H1 (cell line): ENCODE measurements around the gene LYRM4. TPM values are rescaled to one million over a fixed set of nuclear protein-coding genes. Genes with fewer than 3 reads are reported as not detected.

Experiments
- CTCF ChIA-PET: fragments of 300-600 bp; sonication (Branson Sonifier 250); formaldehyde crosslinking; loops from one replicate; lab custom pipeline; 2021; ENCODE audit not compliant: partially characterized antibody; lab: Charles Lee
- POLR2A ChIA-PET: fragments of 300-600 bp; sonication (Branson Sonifier 250); formaldehyde crosslinking; loops from one replicate; lab custom pipeline; 2021; ENCODE audit warnings: inconsistent platforms; ENCODE audit not compliant: partially characterized antibody; lab: Charles Lee
- DNase-seq, 2 experiments: peaks; one replicate each; pipeline versions ENCODE4 v3.0.0 to v3.0.0-alpha.2; 2010 to 2022; ENCODE audit warnings: low spot score in 2 of 2, low read depth in 1 of 2, mixed read lengths in 1 of 2
- FAIRE-seq: peaks from 2 replicates; lab custom pipeline; 2011; peaks lifted over from hg19 to GRCh38; lab: Jason Lieb, UNC
- H2AFZ ChIP-seq: 2 replicates; pipeline ENCODE4 v1.8.1; 2012; ENCODE audit warnings: low read length, inconsistent platforms
- H2AK5ac ChIP-seq: 2 replicates; pipeline ENCODE4 v1.6.1; 2013; ENCODE audit warnings: low read depth, low read length
- H2BK120ac ChIP-seq: replicated peaks from 2 replicates; pipeline ENCODE3; 2013; ENCODE audit warnings: low read depth, low read length, inconsistent platforms
- H2BK12ac ChIP-seq: 2 replicates; pipeline ENCODE4 v1.6.1; 2013; ENCODE audit warnings: low read depth, low read length
- H2BK15ac ChIP-seq: 2 replicates; pipeline ENCODE4 v1.6.1; 2013; ENCODE audit warnings: low read length
- H2BK20ac ChIP-seq: 2 replicates; pipeline ENCODE4 v1.6.1; 2013; ENCODE audit warnings: low read length
- H2BK5ac ChIP-seq: 2 replicates; pipeline ENCODE4 v1.6.1; 2013; ENCODE audit warnings: low read depth, low read length
- H3K14ac ChIP-seq: 2 replicates; pipeline ENCODE4 v1.6.1; 2013; ENCODE audit warnings: inconsistent platforms; ENCODE audit not compliant: insufficient read length
- H3K18ac ChIP-seq: 2 replicates; pipeline ENCODE4 v1.6.1; 2013; ENCODE audit warnings: low read length; ENCODE audit errors: extremely low read depth
- H3K23ac ChIP-seq: 2 replicates; pipeline ENCODE4 v1.6.1; 2013; ENCODE audit warnings: inconsistent platforms; ENCODE audit not compliant: insufficient read length
- H3K23me2 ChIP-seq: 2 replicates; pipeline ENCODE4 v1.6.1; 2013; ENCODE audit warnings: low read depth, low read length
- H3K27ac ChIP-seq: 2 replicates; pipeline ENCODE4 v1.6.1; 2011; ENCODE audit warnings: low read depth, low read length, inconsistent platforms
- H3K27me3 ChIP-seq, 4 experiments: replicated peaks in 1 of 4; 1 replicate in 1 of 4; 2 replicates in 3 of 4; pipeline versions ENCODE4 v1.6.1 to v1.8.1; 2011 to 2013; ENCODE audit warnings: low read length in 3 of 4, mild to moderate bottlenecking in 3 of 4, inconsistent platforms in 2 of 4, mixed read lengths in 2 of 4, moderate library complexity in 1 of 4; ENCODE audit not compliant: control insufficient read depth in 3 of 4, insufficient read depth in 3 of 4; ENCODE audit errors: extremely low read depth in 1 of 4
- H3K36me3 ChIP-seq, 4 experiments: 2 replicates each; pipeline versions ENCODE4 v1.6.1 to v1.8.1; 2011 to 2013; ENCODE audit warnings: mild to moderate bottlenecking in 4 of 4, low read length in 3 of 4, moderate library complexity in 2 of 4, control low read depth in 1 of 4, inconsistent platforms in 1 of 4; ENCODE audit not compliant: insufficient read depth in 4 of 4, control insufficient read depth in 2 of 4
- H3K4ac ChIP-seq: replicated peaks from 2 replicates; pipeline ENCODE3; 2013; ENCODE audit warnings: low read length, low read depth, mixed read lengths, inconsistent platforms; ENCODE audit not compliant: insufficient read length
- H3K4me1 ChIP-seq, 4 experiments: replicated peaks in 1 of 4; 1 replicate in 1 of 4; 2 replicates in 3 of 4; pipeline versions ENCODE4 v1.6.1 to v1.8.1; 2011 to 2013; ENCODE audit warnings: low read length in 3 of 4, inconsistent platforms in 2 of 4, mixed read lengths in 1 of 4; ENCODE audit not compliant: insufficient read depth in 4 of 4, control insufficient read depth in 3 of 4
- H3K4me2 ChIP-seq, 2 experiments: 2 replicates each; pipeline versions ENCODE4 v1.6.1 to v1.8.1; 2011 to 2013; ENCODE audit warnings: low read depth in 2 of 2, low read length in 2 of 2, control low read depth in 1 of 2, inconsistent platforms in 1 of 2, mild to moderate bottlenecking in 1 of 2; ENCODE audit not compliant: insufficient read depth in 1 of 2
- H3K4me3 ChIP-seq, 4 experiments: fragments of 200-600, 300-600 bp in 1 of 4; sonication (generic), shearing (Covaris generic), sonication (Bioruptor Twin) in 1 of 4; 2 replicates each; pipeline versions ENCODE4 v1.5.1 to v1.8.1; 2011 to 2016; ENCODE audit warnings: low read length in 4 of 4, low read depth in 3 of 4, control low read depth in 2 of 4, inconsistent platforms in 2 of 4, mild to moderate bottlenecking in 2 of 4, mixed read lengths in 1 of 4, moderate library complexity in 1 of 4; ENCODE audit not compliant: insufficient read depth in 2 of 4; ENCODE audit errors: extremely low read depth in 1 of 4
- H3K56ac ChIP-seq: replicated peaks from 2 replicates; pipeline ENCODE3; 2013; ENCODE audit warnings: low read depth, mild to moderate bottlenecking, mixed read lengths, low read length, inconsistent platforms; ENCODE audit not compliant: insufficient read length
- H3K79me1 ChIP-seq: 2 replicates; pipeline ENCODE4 v1.6.1; 2013; ENCODE audit warnings: low read depth, low read length, control low read depth
- H3K79me2 ChIP-seq, 2 experiments: 2 replicates each; pipeline versions ENCODE4 v1.6.1 to v1.8.1; 2012 to 2013; ENCODE audit warnings: low read length in 2 of 2, mild to moderate bottlenecking in 2 of 2, inconsistent platforms in 1 of 2; ENCODE audit not compliant: insufficient read depth in 2 of 2, control insufficient read depth in 1 of 2
- H3K9ac ChIP-seq, 4 experiments: replicated peaks in 1 of 4; 1 replicate in 1 of 4; 2 replicates in 3 of 4; pipeline versions ENCODE4 v1.6.1 to v1.8.1; 2011 to 2013; ENCODE audit warnings: low read depth in 3 of 4, low read length in 3 of 4, control low read depth in 2 of 4, mild to moderate bottlenecking in 2 of 4, moderate library complexity in 2 of 4, inconsistent platforms in 1 of 4; ENCODE audit errors: extremely low read depth in 1 of 4
- H3K9me3 ChIP-seq, 2 experiments: 2 replicates each; pipeline versions ENCODE4 v1.6.1 to v1.8.1; 2012 to 2013; ENCODE audit warnings: mild to moderate bottlenecking in 2 of 2, moderate library complexity in 2 of 2, control low read depth in 1 of 2, inconsistent platforms in 1 of 2, low read depth in 1 of 2, low read length in 1 of 2, mixed read lengths in 1 of 2; ENCODE audit not compliant: insufficient read depth in 2 of 2
- H4K20me1 ChIP-seq, 2 experiments: replicated peaks in 1 of 2; 2 replicates each; pipeline versions ENCODE3 to v1.8.1; 2011 to 2013; ENCODE audit warnings: inconsistent platforms in 2 of 2, low read length in 2 of 2, mild to moderate bottlenecking in 1 of 2; ENCODE audit not compliant: insufficient read depth in 2 of 2, control insufficient read depth in 1 of 2
- H4K5ac ChIP-seq: 2 replicates; pipeline ENCODE4 v1.6.1; 2013; ENCODE audit warnings: low read length, low read depth, mixed read lengths, inconsistent platforms; ENCODE audit not compliant: insufficient read length
- H4K8ac ChIP-seq: 2 replicates; pipeline ENCODE4 v1.8.0; 2013; ENCODE audit warnings: mild to moderate bottlenecking, moderate library complexity, low read length, inconsistent platforms; ENCODE audit not compliant: insufficient read depth; ENCODE audit errors: extremely low read depth
- H4K91ac ChIP-seq: replicated peaks from 2 replicates; pipeline ENCODE3; 2013; ENCODE audit warnings: low read length, mixed read lengths, inconsistent platforms; ENCODE audit not compliant: insufficient read length
- ASH2L ChIP-seq: fragments of 200-600, 300-600 bp; sonication (generic); IDR thresholded peaks from one replicate; pipeline ENCODE4 v1.7.1; 2017; ENCODE audit warnings: low read length
- ATF3 ChIP-seq: IDR thresholded peaks from 2 replicates; pipeline ENCODE4 v1.6.1; 2011; ENCODE audit warnings: low read depth, mild to moderate bottlenecking, low read length; ENCODE audit not compliant: insufficient read depth
- BCL11A ChIP-seq, 2 experiments: IDR thresholded peaks; one replicate each; pipeline ENCODE4 v1.6.1; 2011; ENCODE audit warnings: low read depth in 2 of 2, low read length in 2 of 2, mild to moderate bottlenecking in 2 of 2
- CBX5 ChIP-seq: fragments of 300-800, 300-1000 bp; sonication (generic); IDR thresholded peaks from 2 replicates; pipeline ENCODE4 v1.7.1; 2016; ENCODE audit warnings: antibody characterized with exemption, low read length, low read depth
- EZH2 ChIP-seq: fragments of 200-600 bp; sonication (generic); IDR thresholded peaks from 2 replicates; pipeline ENCODE4 v1.7.1; 2012; ENCODE audit warnings: low read depth, mild to moderate bottlenecking, moderate library complexity, low read length, inconsistent platforms; ENCODE audit not compliant: severe bottlenecking
- GABPA ChIP-seq: IDR thresholded peaks from 2 replicates; pipeline ENCODE4 v1.6.1; 2011; ENCODE audit warnings: mild to moderate bottlenecking, low read length, moderate library complexity, borderline replicate concordance; ENCODE audit not compliant: insufficient read depth
- NRF1 ChIP-seq: IDR thresholded peaks from 2 replicates; pipeline ENCODE4 v1.6.1; 2011; ENCODE audit warnings: mild to moderate bottlenecking, low read depth, low read length, improper control_type of control experiment
- POU5F1 ChIP-seq: IDR thresholded peaks from 2 replicates; pipeline ENCODE4 v1.6.1; 2011; ENCODE audit warnings: low read depth, mild to moderate bottlenecking, low read length, moderate library complexity
- RBBP5 ChIP-seq: IDR thresholded peaks from 2 replicates; pipeline ENCODE4 v1.7.1; 2012; ENCODE audit warnings: low read depth, mild to moderate bottlenecking, inconsistent platforms, low read length, moderate library complexity, borderline replicate concordance
- RFX5 ChIP-seq: IDR thresholded peaks from 2 replicates; pipeline ENCODE4 v1.6.1; 2011; ENCODE audit warnings: low read depth, low read length, improper control_type of control experiment, borderline replicate concordance
- RNF2 ChIP-seq: fragments of 200-900, 300-1000 bp; sonication (generic); IDR thresholded peaks from 2 replicates; pipeline ENCODE4 v1.7.1; 2016; ENCODE audit warnings: borderline replicate concordance, low read depth, mild to moderate bottlenecking, antibody characterized with exemption, low read length; ENCODE audit not compliant: poor library complexity, severe bottlenecking; ENCODE audit errors: missing control alignments
- SP1 ChIP-seq: IDR thresholded peaks from 2 replicates; pipeline ENCODE4 v1.6.1; 2011; ENCODE audit warnings: low read depth, low read length
- TAF1 ChIP-seq: IDR thresholded peaks from 2 replicates; pipeline ENCODE4 v1.6.1; 2011; ENCODE audit warnings: mild to moderate bottlenecking, low read depth, low read length
- WGBS, 2 experiments: shearing (Covaris generic) in 1 of 2; methylation state at CpG; one replicate each; pipeline versions ENCODE4 v1.1.6 to v1.1.7; 2013 to 2015; ENCODE audit warnings: low lambda C conversion rate in 2 of 2, mixed read lengths in 2 of 2, inconsistent platforms in 1 of 2, low coverage in 1 of 2, missing lambda C conversion rate in 1 of 2; ENCODE audit not compliant: insufficient replicate concordance in 2 of 2, insufficient coverage in 1 of 2, insufficient read length in 1 of 2; ENCODE audit errors: extremely low coverage in 1 of 2, missing lambda C conversion rate in 1 of 2; 5-methylcytosine and 5-hydroxymethylcytosine counted together
- polyA plus RNA-seq, 7 experiments: library from polyadenylated mRNA; depleted of rRNA in 3 of 7; stranded (reverse) in 5 of 7; unstranded in 2 of 7; fragments of >200 nt in 5 of 7; fragments of 200-250 nt in 2 of 7; gene quantifications; 1 replicate in 5 of 7; 2 replicates in 1 of 7; 4 replicates in 1 of 7; pipeline versions ENCODE4 v1.2.1 to v1.2.3, GENCODE V29; 2011 to 2013; ENCODE audit warnings: missing spikeins in 2 of 7, mixed read lengths in 2 of 7
- total RNA-seq: library from RNA; stranded (reverse); fragmentation: NEBNext Ultra II Directional; extraction: Animal tissue kit (Norgen Biotek cat#: 25700); gene quantifications from 2 replicates; pipeline ENCODE4 v1.2.1, GENCODE V29; 2021

The LYRM4 gene
- total and polyA plus RNA-seq, 2 of the 8 experiments (the other 6 are each of a cell fraction or from before 2014, with no cell fraction given) = 56.6 to 62.8 TPM

- Histone ChIP-seq H4K91ac (no peak overlapping the region), H2AFZ (no peak overlapping the region), H4K20me1 (peaks cover 2 to 8% of the 10 kb centered on the region in 2 experiments), H2BK5ac (no peak overlapping the region), H3K4ac (no peak overlapping the region), H3K4me3 (no peak overlapping the region), H3K9ac (no peak overlapping the region), H3K56ac (no peak overlapping the region), H3K27ac (no peak overlapping the region), H2BK120ac (no peak overlapping the region), H4K5ac (no peak overlapping the region), H3K4me2 (no peak overlapping the region), H3K36me3 (no peaks in the 10 kb centered on the region), H3K23me2 (no peaks in the 10 kb centered on the region), H3K79me2 (no peaks in the 10 kb centered on the region), H2BK12ac (no peak overlapping the region), H3K23ac (no peak overlapping the region), H3K14ac (no peak overlapping the region), H3K18ac (no peak overlapping the region), H3K4me1 (peaks cover 0 to 6% (median 0%) of the 10 kb centered on the region in 4 experiments; a peak in 3 of 7 replicates), H4K8ac (no peak overlapping the region), H2BK15ac (no peak overlapping the region), H3K79me1 (no peaks in the 10 kb centered on the region), H2BK20ac (no peak overlapping the region), H2AK5ac (no peak overlapping the region), H3K9me3 (no peaks in the 10 kb centered on the region), H3K27me3 (no peaks in the 10 kb centered on the region; a peak in 1 of 7 replicates)
- DNase-seq (no peak), FAIRE-seq (no peak)
- 94% methylated on average over 3 of the region's 3 CpGs; no CpG with 5 or more reads in 1 of the 2 experiments for WGBS, 2 experiments
- CTCF ChIA-PET = interaction anchor here (1.5 to 14.2 kb wide), 4 partner anchors 10 to 85 kb away, joined by 3 to 256 read pairs (median 56); no protein-coding TSS in a partner anchor
- POLR2A ChIA-PET = no interaction called here
- TF ChIP-seq ASH2L (no peak), SP1 (no peak), CBX5 (no peak), RBBP5 (no peak), TAF1 (no peak), BCL11A (IDR thresholded peaks at IDR 0.05; ENCODE audit: low read depth in 2 of 2, low read length in 2 of 2) (no peak), RNF2 (no peak), RFX5 (no peak), EZH2 (no peak), GABPA (no peak), ATF3 (no peak), POU5F1 (no peak), NRF1 (no peak)
These were observed 119.7 kb downstream of the LYRM4 start for GRCh38 chr6:5141046-5141445.
